ENCODE measurements around the gene DESI1.

DESI1 gene

DNA sequence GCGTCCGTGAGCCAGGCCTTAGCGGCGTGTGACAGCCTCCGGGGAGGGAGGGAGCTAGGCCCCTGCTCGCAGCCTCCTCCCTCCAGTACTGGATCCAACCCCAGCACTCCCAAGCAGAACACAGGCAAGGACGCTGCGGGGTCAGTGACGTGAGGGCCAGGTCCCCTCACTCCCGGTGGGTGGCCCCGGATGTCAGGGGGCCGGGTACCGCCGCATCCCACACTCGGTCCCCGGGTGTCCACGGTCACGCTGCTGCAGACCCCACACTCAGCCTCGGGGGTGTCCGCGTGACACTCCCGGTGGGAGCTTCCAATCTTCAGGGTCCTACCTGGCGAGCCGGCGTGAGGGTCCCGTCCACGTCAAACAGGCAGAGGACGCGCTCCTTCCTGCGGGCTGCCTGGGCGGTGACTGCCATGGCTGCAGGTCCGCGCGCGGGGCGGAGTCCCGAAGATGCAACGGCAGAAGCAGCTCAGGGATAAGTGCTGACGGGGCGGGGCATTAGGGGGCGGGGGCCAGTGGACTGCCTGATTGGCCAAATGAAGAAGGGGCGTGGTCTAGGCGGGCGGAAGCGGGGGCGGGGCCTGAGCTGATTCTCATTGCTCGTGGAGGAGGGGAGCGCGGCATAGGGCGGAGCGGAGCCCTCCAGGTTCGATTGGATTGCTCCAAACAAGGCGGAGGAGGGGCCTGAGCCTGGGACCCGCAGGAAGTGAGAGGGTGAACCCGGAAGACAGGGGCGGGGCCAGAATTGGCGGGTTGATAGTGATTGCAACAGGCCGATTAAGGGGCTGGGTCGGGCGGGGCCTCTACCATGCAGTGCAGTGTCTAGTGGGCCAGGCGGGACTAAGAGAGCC is 31.2 kb downstream of the DESI1 start, which contains the start of gene PMM1:
Gene PMM1 (minus strand): TSS at position 450 of the 851 bp plus-strand sequence. CDS start 35 bp downstream, at position 415.
- Histone ChIP-seq H3K9me3 (ENCODE audit: control insufficient read depth, insufficient read depth, low read depth, low read length) (no peaks in the 10 kb centered on the region), H3K4me3 (ENCODE audit: low read depth, low read length) (peak within 1 kb of the TSS; percentile 90), H3K4me1 (ENCODE audit: control insufficient read depth, insufficient read depth, low read length) (peaks cover 12% of the 10 kb centered on the region), H3K27ac (ENCODE audit: extremely low read depth, low read depth, low read length) (peak within 1 kb of the TSS; percentile 61), H3K36me3 (ENCODE audit: control insufficient read depth in 2 of 2, insufficient read depth in 1 of 2, low read length in 2 of 2) (peaks cover 0 to 14% of the 10 kb centered on the region in 2 experiments; a peak in 2 of 3 replicates)
- ChIA-PET CTCF (interaction anchor here (0.6 to 4.7 kb wide), 13 partner anchors 8 to 216 kb away, joined by 3 to 23 read pairs (median 4); partner anchors contain the start of gene POLR3H), POLR2A (interaction anchor here (0.5 to 3.4 kb wide), 45 partner anchors 9 to 497 kb away, joined by 3 to 105 read pairs (median 5); partner anchors contain the start of genes ACO2, CCDC134, CENPM and CSDC2)
- no peak for TF ChIP-seq ZNF830 (tag by site-specific recombination; IDR thresholded peaks at IDR 0.05; ENCODE audit: low read depth)
- TF ChIP-seq, protein P1, sequence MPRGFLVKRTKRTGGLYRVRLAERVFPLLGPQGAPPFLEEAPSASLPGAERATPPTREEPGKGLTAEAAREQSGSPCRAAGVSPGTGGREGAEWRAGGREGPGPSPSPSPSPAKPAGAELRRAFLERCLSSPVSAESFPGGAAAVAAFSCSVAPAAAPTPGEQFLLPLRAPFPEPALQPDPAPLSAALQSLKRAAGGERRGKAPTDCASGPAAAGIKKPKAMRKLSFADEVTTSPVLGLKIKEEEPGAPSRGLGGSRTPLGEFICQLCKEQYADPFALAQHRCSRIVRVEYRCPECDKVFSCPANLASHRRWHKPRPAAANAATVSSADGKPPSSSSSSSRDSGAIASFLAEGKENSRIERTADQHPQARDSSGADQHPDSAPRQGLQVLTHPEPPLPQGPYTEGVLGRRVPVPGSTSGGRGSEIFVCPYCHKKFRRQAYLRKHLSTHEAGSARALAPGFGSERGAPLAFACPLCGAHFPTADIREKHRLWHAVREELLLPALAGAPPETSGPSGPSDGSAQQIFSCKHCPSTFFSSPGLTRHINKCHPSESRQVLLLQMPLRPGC (tag by site-specific recombination; IDR thresholded peaks at IDR 0.05) = peak; percentile 26; the same call in 1 of the 2 replicates
- no peak for TF ChIP-seq HOXC10 (CRISPR knock-in tag; IDR thresholded peaks at IDR 0.05)
- peak; percentile 83 for TF ChIP-seq ZNF600 (tag by site-specific recombination; IDR thresholded peaks at IDR 0.05)
- TF ChIP-seq, protein P2, sequence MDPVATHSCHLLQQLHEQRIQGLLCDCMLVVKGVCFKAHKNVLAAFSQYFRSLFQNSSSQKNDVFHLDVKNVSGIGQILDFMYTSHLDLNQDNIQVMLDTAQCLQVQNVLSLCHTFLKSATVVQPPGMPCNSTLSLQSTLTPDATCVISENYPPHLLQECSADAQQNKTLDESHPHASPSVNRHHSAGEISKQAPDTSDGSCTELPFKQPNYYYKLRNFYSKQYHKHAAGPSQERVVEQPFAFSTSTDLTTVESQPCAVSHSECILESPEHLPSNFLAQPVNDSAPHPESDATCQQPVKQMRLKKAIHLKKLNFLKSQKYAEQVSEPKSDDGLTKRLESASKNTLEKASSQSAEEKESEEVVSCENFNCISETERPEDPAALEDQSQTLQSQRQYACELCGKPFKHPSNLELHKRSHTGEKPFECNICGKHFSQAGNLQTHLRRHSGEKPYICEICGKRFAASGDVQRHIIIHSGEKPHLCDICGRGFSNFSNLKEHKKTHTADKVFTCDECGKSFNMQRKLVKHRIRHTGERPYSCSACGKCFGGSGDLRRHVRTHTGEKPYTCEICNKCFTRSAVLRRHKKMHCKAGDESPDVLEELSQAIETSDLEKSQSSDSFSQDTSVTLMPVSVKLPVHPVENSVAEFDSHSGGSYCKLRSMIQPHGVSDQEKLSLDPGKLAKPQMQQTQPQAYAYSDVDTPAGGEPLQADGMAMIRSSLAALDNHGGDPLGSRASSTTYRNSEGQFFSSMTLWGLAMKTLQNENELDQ (tag by site-specific recombination; IDR thresholded peaks at IDR 0.05; ENCODE audit: low read depth) = no peak
- TF ChIP-seq, protein P3, sequence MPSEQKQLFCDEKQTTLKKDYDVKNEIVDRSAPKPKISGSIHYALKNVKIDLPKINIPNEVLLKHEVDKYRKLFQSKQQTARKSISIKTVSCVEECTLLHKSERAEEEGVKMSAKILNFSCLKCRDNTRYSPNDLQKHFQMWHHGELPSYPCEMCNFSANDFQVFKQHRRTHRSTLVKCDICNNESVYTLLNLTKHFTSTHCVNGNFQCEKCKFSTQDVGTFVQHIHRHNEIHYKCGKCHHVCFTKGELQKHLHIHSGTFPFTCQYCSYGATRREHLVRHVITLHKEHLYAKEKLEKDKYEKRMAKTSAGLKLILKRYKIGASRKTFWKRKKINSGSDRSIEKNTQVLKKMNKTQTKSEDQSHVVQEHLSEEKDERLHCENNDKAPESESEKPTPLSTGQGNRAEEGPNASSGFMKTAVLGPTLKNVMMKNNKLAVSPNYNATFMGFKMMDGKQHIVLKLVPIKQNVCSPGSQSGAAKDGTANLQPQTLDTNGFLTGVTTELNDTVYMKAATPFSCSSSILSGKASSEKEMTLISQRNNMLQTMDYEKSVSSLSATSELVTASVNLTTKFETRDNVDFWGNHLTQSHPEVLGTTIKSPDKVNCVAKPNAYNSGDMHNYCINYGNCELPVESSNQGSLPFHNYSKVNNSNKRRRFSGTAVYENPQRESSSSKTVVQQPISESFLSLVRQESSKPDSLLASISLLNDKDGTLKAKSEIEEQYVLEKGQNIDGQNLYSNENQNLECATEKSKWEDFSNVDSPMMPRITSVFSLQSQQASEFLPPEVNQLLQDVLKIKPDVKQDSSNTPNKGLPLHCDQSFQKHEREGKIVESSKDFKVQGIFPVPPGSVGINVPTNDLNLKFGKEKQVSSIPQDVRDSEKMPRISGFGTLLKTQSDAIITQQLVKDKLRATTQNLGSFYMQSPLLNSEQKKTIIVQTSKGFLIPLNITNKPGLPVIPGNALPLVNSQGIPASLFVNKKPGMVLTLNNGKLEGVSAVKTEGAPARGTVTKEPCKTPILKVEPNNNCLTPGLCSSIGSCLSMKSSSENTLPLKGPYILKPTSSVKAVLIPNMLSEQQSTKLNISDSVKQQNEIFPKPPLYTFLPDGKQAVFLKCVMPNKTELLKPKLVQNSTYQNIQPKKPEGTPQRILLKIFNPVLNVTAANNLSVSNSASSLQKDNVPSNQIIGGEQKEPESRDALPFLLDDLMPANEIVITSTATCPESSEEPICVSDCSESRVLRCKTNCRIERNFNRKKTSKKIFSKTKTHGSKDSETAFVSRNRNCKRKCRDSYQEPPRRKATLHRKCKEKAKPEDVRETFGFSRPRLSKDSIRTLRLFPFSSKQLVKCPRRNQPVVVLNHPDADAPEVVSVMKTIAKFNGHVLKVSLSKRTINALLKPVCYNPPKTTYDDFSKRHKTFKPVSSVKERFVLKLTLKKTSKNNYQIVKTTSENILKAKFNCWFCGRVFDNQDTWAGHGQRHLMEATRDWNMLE (tag by site-specific recombination; conservative IDR thresholded peaks at IDR 0.05; ENCODE audit: low read depth) = 0 out of 2 replicates have a peak, but pooled peaks have one; percentile 9
- TF ChIP-seq, protein P4, sequence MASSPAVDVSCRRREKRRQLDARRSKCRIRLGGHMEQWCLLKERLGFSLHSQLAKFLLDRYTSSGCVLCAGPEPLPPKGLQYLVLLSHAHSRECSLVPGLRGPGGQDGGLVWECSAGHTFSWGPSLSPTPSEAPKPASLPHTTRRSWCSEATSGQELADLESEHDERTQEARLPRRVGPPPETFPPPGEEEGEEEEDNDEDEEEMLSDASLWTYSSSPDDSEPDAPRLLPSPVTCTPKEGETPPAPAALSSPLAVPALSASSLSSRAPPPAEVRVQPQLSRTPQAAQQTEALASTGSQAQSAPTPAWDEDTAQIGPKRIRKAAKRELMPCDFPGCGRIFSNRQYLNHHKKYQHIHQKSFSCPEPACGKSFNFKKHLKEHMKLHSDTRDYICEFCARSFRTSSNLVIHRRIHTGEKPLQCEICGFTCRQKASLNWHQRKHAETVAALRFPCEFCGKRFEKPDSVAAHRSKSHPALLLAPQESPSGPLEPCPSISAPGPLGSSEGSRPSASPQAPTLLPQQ (tag by site-specific recombination; IDR thresholded peaks at IDR 0.05) = peak; percentile 57; the same call in 1 of the 2 replicates
- TF ChIP-seq, protein P5, sequence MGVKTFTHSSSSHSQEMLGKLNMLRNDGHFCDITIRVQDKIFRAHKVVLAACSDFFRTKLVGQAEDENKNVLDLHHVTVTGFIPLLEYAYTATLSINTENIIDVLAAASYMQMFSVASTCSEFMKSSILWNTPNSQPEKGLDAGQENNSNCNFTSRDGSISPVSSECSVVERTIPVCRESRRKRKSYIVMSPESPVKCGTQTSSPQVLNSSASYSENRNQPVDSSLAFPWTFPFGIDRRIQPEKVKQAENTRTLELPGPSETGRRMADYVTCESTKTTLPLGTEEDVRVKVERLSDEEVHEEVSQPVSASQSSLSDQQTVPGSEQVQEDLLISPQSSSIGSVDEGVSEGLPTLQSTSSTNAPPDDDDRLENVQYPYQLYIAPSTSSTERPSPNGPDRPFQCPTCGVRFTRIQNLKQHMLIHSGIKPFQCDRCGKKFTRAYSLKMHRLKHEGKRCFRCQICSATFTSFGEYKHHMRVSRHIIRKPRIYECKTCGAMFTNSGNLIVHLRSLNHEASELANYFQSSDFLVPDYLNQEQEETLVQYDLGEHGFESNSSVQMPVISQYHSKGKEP (tag by site-specific recombination; IDR thresholded peaks at IDR 0.05) = peak; percentile 97
- TF ChIP-seq ZNF416 (tag by site-specific recombination; IDR thresholded peaks at IDR 0.05) = 0 out of 2 replicates have a peak, but pooled peaks have one; percentile 48
- peak; percentile 74 for TF ChIP-seq ZIC2 (tag by site-specific recombination; IDR thresholded peaks at IDR 0.05)
- TF ChIP-seq YY1 (tag by site-specific recombination; IDR thresholded peaks at IDR 0.05) = 0 out of 2 replicates have a peak, but pooled peaks have one; percentile 52
- 0 out of 2 replicates have a peak, but pooled peaks have one; percentile 54 for TF ChIP-seq ZNF121 (tag by site-specific recombination; IDR thresholded peaks at IDR 0.05)
- TF ChIP-seq, protein P6, sequence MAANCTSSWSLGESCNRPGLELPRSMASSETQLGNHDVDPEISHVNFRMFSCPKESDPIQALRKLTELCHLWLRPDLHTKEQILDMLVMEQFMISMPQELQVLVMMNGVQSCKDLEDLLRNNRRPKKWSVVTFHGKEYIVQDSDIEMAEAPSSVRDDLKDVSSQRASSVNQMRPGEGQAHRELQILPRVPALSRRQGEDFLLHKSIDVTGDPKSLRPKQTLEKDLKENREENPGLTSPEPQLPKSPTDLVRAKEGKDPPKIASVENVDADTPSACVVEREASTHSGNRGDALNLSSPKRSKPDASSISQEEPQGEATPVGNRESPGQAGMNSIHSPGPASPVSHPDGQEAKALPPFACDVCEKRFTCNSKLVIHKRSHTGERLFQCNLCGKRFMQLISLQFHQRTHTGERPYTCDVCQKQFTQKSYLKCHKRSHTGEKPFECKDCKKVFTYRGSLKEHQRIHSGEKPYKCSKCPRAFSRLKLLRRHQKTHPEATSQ (tag by site-specific recombination; IDR thresholded peaks at IDR 0.05) = no peak; the same call in 1 of the 2 replicates
- TF ChIP-seq GLIS2 (tag by site-specific recombination; IDR thresholded peaks at IDR 0.05) = peak; percentile 78
- no peak for TF ChIP-seq ZNF670 (tag by site-specific recombination; IDR thresholded peaks at IDR 0.05; ENCODE audit: low read depth)
- TF ChIP-seq KLF10 (tag by site-specific recombination; IDR thresholded peaks at IDR 0.05) = peak; percentile 97
- peak; percentile 88 for TF ChIP-seq KLF9 (tag by site-specific recombination; IDR thresholded peaks at IDR 0.05; ENCODE audit: low read depth)
- TF ChIP-seq ZFP69B (tag by site-specific recombination; IDR thresholded peaks at IDR 0.05) = peak; percentile 67; the same call in 1 of the 2 replicates
- TF ChIP-seq, protein P7, sequence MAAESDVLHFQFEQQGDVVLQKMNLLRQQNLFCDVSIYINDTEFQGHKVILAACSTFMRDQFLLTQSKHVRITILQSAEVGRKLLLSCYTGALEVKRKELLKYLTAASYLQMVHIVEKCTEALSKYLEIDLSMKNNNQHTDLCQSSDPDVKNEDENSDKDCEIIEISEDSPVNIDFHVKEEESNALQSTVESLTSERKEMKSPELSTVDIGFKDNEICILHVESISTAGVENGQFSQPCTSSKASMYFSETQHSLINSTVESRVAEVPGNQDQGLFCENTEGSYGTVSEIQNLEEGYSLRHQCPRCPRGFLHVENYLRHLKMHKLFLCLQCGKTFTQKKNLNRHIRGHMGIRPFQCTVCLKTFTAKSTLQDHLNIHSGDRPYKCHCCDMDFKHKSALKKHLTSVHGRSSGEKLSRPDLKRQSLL (tag by site-specific recombination; IDR thresholded peaks at IDR 0.05) = no peak
